Chondrocyte (in vitro differentiated cells): ENCODE measurements around the gene CPSF6. TPM values are rescaled to one million over a fixed set of nuclear protein-coding genes. Genes with fewer than 3 reads are reported as not detected.
"Not testable (repeated sequence)": the region's sequence is repeated elsewhere in the genome, so short reads cannot be mapped to it uniquely, and the experiment has no call there.

ENCODE experiments used
- DNase-seq: peaks from one replicate; pipeline ENCODE4 v3.0.0; 2021; ENCODE audit warnings: mixed read lengths, low spot score
- H3K27ac Mint-ChIP-seq: one replicate; pipeline ENCODE4 v1.8.0; 2021; ENCODE audit warnings: mild to moderate bottlenecking, moderate library complexity, mixed read lengths; ENCODE audit not compliant: unreplicated experiment
- H3K27me3 Mint-ChIP-seq: 2 replicates; pipeline ENCODE4 v1.8.0; 2021; ENCODE audit warnings: low read depth, mixed read lengths
- H3K36me3 Mint-ChIP-seq: 2 replicates; pipeline ENCODE4 v1.8.0; 2021; ENCODE audit warnings: low read depth, mixed read lengths
- H3K4me1 Mint-ChIP-seq: 2 replicates; pipeline ENCODE4 v1.8.0; 2021; ENCODE audit warnings: low read depth, mild to moderate bottlenecking, mixed read lengths
- H3K4me3 Mint-ChIP-seq: one replicate; pipeline ENCODE4 v1.8.0; 2021; ENCODE audit warnings: mild to moderate bottlenecking, moderate library complexity, mixed read lengths; ENCODE audit not compliant: unreplicated experiment
- H3K9me3 Mint-ChIP-seq: 2 replicates; pipeline ENCODE4 v1.8.0; 2021; ENCODE audit warnings: low read depth, mixed read lengths
- microRNA-seq: library from miRNA; unstranded; fragments of <30 nt; microRNA quantifications from one replicate; pipeline ENCODE4 v1.2.0, GENCODE V29; 2020; ENCODE audit warnings: borderline number of aligned reads
- total RNA-seq: library from RNA; stranded (reverse); gene quantifications from 3 replicates; pipeline ENCODE4 v1.2.1, GENCODE V29; 2021
- TF ChIP-seq, protein P1 (sequence below): fragments of 200-600 bp; sonication (generic); IDR thresholded peaks from 2 replicates; pipeline ENCODE4 v1.5.0; 2021; ENCODE audit warnings: antibody characterized with exemption, mild to moderate bottlenecking, moderate library complexity

The CPSF6 gene
- total RNA-seq, 1 donor from 2014 or later, result 51.6 TPM

DNA sequence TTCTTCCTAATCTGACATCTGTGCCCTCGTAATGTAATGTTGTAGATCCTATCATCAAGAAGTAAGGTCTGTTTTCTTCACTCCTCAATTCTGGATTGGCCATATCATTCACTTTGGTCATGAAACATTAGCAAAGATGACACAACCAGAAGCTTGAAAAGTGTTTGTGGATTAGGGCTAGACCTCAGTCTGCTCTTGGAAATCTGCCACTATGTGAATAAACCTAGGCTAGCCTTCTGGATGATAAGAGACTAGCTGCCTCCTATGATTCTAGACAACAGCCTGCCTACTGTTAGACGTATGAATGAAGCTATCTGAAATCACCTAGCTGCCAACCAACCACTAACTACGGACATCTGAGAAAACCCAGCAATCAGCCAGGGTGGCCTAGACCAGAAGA lies 70.1 kb downstream of the CPSF6 start:
- DNase-seq, result no peak
- H3K4me3 Mint-ChIP-seq, result no peak overlapping the region
- H3K27me3 Mint-ChIP-seq, result peaks cover 8% of the 10 kb centered on the region
- no peak overlapping the region for H3K27ac Mint-ChIP-seq
- TF ChIP-seq, protein P1, sequence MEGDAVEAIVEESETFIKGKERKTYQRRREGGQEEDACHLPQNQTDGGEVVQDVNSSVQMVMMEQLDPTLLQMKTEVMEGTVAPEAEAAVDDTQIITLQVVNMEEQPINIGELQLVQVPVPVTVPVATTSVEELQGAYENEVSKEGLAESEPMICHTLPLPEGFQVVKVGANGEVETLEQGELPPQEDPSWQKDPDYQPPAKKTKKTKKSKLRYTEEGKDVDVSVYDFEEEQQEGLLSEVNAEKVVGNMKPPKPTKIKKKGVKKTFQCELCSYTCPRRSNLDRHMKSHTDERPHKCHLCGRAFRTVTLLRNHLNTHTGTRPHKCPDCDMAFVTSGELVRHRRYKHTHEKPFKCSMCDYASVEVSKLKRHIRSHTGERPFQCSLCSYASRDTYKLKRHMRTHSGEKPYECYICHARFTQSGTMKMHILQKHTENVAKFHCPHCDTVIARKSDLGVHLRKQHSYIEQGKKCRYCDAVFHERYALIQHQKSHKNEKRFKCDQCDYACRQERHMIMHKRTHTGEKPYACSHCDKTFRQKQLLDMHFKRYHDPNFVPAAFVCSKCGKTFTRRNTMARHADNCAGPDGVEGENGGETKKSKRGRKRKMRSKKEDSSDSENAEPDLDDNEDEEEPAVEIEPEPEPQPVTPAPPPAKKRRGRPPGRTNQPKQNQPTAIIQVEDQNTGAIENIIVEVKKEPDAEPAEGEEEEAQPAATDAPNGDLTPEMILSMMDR, result no peak
- peaks cover 8% of the 10 kb centered on the region for H3K36me3 Mint-ChIP-seq
- H3K9me3 Mint-ChIP-seq, result peaks cover 26% of the 10 kb centered on the region
- no peaks in the 10 kb centered on the region for H3K4me1 Mint-ChIP-seq

DNA sequence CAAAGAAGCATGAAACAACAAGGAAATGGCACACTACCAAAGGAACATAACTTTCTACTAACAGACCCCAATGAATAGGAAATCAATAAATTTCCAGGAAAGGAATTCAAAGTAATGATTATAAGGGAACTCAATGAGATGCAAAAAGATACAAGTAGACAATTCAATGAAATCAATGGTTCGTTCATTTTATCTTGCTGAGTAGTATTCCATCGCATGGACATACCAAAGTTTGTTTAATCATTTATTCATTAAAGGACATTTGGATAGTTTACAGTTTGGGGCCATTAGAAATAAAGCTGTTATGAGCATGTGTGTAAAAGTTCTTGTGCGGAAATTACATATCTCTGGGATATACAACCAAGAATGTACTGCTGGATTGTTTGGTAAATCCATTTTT lies 73.8 kb downstream of the CPSF6 start:
- DNase-seq, result no peak
- H3K4me3 Mint-ChIP-seq, result no peak overlapping the region
- no peaks in the 10 kb centered on the region for H3K4me1 Mint-ChIP-seq
- peaks cover 14% of the 10 kb centered on the region for H3K9me3 Mint-ChIP-seq
- H3K27ac Mint-ChIP-seq, result no peak overlapping the region
- TF ChIP-seq, protein P1, result no peak
- H3K27me3 Mint-ChIP-seq, result peaks cover 8% of the 10 kb centered on the region
- H3K36me3 Mint-ChIP-seq, result no peaks in the 10 kb centered on the region

DNA sequence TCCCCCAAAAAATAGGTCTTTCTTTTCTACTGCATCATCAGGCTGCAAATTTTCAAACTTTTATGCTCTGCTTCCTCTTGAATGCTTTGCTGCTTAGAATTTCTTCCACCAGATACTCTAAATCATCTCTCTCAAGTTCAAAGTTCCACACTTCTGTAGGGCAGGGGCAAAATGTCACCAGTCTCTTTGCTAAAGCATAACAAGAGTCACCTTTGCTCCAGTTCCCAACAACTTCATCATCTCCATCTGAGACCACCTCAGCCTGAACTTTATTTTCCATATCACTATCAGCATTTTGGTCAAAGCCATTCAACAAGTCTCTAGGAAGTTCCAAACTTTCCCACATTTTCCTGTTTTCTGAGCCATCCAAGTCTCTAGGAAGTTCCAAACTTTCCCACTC lies 77.4 kb downstream of the CPSF6 start:
- DNase-seq, H3K4me1 Mint-ChIP-seq, H3K36me3 Mint-ChIP-seq, H3K27ac Mint-ChIP-seq, H3K4me3 Mint-ChIP-seq: not testable (repeated sequence)
- Mint-ChIP-seq H3K9me3 (peaks cover 33% of the 10 kb centered on the region), H3K27me3 (peaks cover 20% of the 10 kb centered on the region)

DNA sequence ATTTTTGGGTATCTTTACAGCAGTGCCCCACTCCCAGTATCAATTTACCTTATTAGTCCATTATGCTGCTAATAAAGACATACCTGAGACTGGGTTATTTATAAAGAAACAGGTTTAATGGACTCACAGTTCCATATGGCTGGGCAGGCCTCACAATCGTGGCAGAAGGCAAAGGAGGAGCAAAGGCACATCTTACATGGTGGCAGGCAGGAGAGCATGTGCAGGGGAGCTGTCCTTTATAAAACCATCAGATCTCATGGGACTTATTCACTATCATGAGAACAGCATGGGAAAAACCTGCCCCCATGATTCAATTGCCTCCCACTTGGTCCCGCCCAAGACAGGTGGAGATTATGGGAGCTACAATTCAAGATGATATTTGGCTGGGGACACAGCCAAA lies 77.9 kb downstream of the CPSF6 start:
- DNase-seq, H3K27ac Mint-ChIP-seq, H3K4me3 Mint-ChIP-seq, H3K36me3 Mint-ChIP-seq, H3K4me1 Mint-ChIP-seq: not testable (repeated sequence)
- Mint-ChIP-seq H3K9me3 (peaks cover 33% of the 10 kb centered on the region), H3K27me3 (peaks cover 20% of the 10 kb centered on the region)

DNA sequence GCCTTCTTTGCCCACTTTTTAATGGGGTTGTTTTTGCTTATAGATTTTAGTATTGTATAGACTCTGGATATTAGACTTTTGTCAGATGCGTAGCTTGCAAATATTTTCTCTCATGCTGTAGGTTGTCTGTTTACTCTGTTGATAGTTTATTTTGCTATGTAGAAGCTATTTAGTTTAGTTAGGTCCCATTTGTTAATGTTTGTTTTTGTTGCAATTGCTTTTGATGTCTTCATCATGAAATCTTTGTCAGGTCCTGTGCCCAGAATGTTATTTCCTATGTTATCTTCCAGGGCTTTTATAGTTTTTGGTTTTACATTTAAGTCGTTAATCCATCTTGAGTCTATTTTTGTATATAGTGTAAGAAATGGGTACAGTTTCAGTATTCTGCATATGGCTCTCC lies 78.9 kb downstream of the CPSF6 start:
- peaks cover 29% of the 10 kb centered on the region for H3K9me3 Mint-ChIP-seq
- DNase-seq, result no peak
- H3K4me3 Mint-ChIP-seq, result no peak overlapping the region
- TF ChIP-seq, protein P1, result no peak
- peaks cover 27% of the 10 kb centered on the region for H3K27me3 Mint-ChIP-seq
- H3K4me1 Mint-ChIP-seq, result no peaks in the 10 kb centered on the region
- H3K27ac Mint-ChIP-seq, result no peak overlapping the region
- peaks cover 2% of the 10 kb centered on the region for H3K36me3 Mint-ChIP-seq

DNA sequence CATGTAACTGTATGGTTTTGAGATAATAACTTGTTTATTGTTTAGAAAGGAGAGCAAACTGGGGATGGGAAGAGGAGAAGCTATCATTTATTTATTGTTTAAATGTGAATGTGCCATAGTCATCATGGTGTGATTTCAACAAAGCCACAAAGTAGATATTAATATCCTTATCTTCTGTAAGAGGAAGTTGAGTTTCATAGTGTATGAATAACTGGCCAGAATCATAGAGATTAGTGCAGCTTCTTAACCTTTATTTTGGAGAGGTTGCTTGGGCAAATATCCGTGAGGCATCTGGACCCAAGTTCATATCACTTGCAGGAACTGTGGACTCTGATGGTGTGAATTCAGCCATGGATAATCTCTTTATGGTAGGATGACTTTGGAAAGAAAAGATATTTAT lies 82.0 kb downstream of the CPSF6 start:
- H3K27me3 Mint-ChIP-seq, result peaks cover 48% of the 10 kb centered on the region
- H3K36me3 Mint-ChIP-seq, result peaks cover 2% of the 10 kb centered on the region
- no peak overlapping the region for H3K4me3 Mint-ChIP-seq
- H3K4me1 Mint-ChIP-seq, result no peaks in the 10 kb centered on the region
- no peak overlapping the region for H3K27ac Mint-ChIP-seq
- TF ChIP-seq, protein P1, result no peak
- H3K9me3 Mint-ChIP-seq, result peaks cover 23% of the 10 kb centered on the region
- no peak for DNase-seq

Small RNA genes within 50 kb of the gene (microRNA-seq; reads per million reads assigned to microRNA genes)
- gene MIR1279, result not detected

Other genes with a start within 250 kb of the CPSF6 start
- not detected in 3 replicates for gene LYZ, start 108.8 kb downstream of the CPSF6 start, total RNA-seq
- 13.5 to 16.3 TPM (median 14.2 TPM) in 3 replicates for gene YEATS4, start 120.2 kb downstream of the CPSF6 start, total RNA-seq
- 45.1 to 52.7 TPM (median 46.9 TPM) in 3 replicates for gene FRS2, start 230.8 kb downstream of the CPSF6 start, total RNA-seq